NCI-H226 (cell line): ENCODE data around the gene PTPN4.
A peak's percentile ranks its signal among the peaks of the same experiment; 100 is the strongest.

ENCODE experiments used
- DNase-seq: peaks from one replicate; pipeline ENCODE4 v3.0.0-alpha.2; 2015

PTPN4 gene

DNA sequence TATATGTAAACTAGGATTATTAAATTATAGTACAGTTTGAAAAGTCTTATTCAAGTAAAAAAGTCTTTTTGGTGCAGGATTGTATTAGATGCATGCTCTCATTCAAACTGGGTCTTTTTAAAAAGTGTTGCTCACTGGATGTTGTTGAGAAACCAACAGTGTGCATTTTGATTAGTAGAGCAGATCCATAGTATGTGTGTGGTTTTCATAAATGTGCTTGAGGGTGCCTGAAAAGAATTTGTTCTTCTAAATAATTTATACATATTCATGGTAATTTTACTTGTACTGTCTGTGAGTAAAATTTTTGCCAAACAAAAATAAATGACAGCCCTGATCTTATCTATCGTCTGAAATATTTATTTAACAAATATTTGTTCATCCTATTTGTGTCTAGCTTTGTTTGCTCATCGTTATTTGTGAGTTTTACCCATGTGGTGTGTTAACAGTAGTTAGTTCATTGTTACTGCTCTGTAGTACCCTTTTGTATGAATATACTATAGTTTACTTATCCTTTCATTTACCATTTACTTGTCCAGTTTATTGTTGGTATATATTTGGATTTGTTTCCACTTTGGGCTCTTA is 50.4 kb downstream of the PTPN4 start:
- no peak for DNase-seq

DNA sequence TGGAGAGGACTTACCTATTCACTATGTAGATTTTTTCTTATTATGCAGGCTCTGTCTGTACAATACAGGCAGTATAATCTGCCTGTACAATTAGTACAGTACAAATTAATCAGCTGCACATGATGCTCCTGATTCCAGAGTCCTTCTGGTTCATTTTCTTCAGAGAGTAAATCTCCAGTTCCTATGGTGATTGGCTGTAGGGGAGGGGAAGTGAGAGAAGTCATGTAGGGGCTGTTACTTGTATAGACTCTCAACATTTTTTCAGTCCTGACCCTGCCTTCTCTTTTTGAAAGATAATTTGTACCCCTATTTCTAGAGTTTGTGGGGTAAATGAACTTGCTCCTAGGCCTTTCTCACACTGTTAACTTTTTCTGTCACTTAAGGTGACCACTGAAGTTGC is 54.5 kb downstream of the PTPN4 start:
- DNase-seq, result no peak

DNA sequence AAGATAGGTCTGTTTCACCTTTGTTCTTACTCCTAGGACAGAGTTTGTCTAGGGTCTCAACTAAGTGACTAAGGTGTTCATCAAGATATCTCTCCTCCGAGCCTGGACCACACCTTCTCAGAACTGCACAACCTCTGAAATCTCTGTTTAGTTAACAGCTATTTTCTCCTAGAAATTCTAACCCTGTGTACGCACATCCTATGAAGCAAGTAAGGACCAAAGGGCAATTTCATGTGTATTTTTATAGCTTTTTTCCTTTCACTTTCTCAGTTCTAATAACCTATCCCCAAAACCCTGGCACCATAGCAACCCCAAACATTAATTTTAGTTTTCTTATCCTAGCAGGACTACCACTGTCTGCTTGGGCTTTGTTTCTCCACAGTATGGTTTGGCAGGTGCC is 59.1 kb downstream of the PTPN4 start:
- DNase-seq, result no peak

DNA sequence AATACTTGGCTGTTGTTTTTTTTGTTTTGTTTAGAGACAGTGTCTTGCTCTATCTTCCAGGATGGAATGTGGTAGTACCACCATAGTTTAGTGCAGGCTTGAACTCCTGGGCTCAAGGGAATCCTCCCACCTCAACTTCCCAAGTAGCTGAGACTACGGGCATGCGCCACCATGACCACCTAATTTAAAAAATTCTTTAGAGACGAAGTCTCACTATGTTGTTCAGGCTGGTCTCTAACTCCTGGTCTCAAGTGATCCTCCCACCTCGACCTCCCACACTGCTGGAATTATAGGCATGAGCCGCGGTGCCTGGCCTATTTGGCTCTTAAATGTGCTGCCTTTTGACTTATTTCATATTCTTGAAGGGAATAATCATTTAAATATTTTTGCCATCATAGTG is 60.1 kb downstream of the PTPN4 start:
- peak; percentile 53 for DNase-seq

DNA sequence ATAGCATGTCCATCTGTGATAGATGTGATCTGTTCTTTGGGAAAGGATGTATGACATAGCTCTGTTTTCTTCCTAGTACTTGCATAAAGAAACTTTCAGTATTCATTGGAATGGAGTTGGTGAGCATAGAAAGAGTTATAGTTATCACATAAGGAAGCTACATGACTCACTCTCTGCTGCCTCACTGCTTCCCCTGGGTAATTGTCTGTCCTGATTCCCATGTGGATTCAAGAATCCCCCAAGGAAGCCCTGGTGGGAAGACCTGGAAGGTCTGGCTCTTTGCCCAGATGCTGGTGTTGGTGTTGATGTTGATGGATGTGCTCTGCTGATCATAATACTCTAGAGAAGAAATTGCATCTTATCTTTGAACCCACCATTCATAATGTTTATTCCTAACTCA is 60.6 kb downstream of the PTPN4 start:
- DNase-seq, result peak; percentile 99

DNA sequence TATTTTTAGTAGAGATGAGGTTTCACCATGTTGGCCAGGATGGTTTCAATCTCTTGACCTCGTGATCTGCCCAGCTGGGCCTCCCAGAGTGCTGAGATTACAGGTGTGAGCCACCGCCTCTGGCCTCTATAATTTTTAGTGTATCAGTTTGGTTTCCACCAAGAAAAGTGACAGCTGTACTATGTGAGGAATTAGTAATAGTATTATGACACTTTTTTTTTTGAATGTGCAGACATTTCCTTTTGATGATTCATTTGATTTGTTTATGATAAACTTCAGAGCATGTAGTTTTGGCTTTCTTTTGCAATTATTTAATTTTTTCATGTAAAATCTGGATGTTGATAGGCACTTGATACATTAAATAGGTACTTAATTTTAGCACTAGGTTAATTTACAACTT is 61.5 kb downstream of the PTPN4 start:
- DNase-seq, result no peak

DNA sequence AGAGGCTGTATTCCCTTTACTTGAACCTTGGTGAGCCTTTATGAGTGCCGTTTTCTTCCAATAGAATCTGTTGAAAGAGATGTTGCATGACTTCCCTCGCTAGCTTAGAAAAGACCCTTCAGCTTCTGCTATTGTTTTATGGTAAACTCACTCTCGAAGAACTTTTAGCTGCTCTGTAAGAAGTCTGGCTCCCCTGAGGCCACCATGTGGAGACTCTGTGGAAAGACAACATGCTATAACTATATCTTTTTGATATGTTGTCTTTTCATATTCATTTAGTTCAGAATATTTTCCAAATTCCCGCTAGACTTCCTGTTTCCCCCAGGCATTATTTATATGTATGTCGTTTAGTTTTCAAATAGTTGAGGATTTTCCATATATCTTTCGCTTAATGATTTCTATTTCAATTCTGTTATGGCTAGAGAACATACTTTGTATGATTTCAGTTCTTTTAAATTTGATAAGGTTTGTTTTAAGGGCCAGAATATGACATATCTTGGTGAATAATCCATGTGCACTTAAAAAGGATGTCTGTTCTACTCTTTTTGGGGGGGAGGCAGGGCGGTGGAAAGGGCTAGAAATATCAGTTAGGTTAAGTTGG is 64.1 kb downstream of the PTPN4 start:
- no peak for DNase-seq

DNA sequence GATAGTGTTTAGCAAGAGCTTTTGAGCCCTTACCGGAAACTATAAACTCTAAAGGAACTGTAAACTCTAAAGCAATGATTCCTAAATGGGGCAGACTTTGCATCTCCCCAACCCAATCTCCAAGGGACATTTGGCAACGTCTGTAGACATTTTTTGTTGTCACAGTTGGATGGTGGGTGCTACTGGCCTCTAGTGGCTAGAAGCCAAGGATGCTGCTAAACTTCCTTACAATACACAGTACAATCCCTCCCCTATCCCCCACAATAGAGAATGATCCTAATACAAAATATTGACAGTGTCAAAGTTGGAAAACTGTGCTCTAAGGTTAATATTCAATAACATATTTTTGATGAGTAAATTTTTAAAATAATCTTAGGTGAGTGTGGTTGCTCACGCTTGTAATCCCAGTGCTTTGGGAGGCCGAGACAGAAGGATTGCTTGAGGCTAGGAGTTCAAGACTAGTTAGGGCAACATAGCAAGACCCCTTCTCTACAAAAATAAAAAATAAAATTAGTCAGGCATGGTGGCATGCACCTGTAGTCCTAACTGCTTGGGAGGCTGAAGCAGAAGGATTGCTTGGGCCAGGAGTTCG is 66.7 kb downstream of the PTPN4 start:
- DNase-seq, result peak; percentile 16

DNA sequence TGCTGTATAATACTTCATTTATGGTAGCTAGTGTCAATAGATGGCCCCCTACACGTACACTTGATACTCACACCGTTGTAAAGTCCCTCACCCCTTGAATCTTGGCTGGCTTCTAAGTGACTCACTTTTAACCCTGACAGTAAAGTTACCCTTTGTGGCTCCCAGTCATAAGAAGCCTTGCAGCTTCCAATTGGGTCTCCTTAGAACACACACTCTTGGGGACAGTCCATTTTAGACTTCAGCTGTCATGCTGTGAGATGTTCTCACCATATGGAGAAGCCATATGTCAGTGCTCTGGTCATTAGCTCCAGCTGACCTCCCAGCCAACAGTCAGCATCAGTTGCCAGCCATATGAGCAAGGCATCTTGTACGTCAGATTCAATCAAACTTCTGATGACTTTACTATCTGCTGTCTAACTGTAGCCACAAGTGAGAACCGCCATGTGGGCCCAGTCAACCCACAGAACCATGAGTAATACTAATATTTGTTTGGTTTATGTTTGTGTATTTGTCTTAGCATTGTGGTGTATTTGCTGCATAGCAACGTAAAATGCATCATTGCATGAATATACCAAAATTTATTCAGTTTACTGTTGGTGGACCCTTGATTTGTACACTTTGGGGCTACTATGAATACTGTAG is 68.3 kb downstream of the PTPN4 start:
- DNase-seq, result no peak

DNA sequence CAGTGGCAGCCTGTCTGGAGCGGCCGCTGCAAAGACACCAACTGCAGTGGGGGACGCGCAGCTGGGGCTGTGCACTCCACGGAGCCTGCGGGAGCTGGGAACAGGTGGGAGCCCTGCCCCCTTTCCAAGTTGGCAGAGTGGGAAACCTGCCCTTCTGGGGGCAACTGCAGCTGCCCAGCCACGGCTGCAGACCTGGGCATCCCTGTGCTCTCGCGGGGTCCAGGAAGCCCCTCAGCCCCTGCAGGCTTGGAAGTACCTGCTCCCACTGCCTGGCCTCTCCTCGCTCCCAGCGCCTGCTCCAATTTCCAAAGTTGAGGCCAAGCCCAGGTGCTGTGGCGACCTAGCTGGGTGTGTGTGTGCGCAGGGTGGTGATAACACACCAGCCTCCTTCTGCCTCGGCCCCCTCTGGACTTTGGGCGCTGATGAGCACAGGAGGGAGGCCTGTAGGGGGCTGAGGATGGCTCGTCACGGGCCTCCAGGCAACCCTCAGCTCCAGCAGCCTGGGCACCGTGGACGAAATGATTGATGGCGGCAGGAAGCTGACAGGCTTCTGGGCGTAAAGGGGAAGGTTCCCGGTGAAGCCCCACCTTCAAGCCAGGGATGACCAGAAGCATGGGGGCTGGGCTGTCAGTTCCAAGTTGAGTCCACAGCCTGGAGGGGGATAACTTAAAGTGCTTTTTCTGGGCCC is 76.9 kb downstream of the PTPN4 start:
- no peak for DNase-seq

DNA sequence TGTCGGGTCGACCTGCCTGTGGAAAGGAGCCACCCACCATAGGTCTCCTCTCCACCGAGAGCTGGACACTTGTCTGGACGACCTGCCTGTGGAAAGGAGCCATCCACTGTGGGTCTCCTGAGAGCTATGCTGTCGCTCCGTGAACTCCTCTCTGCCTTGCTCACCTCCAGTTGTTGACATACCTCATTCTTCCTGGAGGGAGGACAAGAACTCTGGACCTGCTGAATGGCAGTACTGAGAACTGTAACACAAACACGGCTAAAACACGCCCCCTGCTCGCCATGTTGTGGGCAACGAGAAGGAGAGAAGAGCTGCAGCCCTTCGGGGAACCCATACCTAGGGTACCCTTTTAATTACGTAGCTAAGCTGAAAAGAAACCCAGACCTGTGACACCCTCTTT is 77.6 kb downstream of the PTPN4 start:
- no peak for DNase-seq

DNA sequence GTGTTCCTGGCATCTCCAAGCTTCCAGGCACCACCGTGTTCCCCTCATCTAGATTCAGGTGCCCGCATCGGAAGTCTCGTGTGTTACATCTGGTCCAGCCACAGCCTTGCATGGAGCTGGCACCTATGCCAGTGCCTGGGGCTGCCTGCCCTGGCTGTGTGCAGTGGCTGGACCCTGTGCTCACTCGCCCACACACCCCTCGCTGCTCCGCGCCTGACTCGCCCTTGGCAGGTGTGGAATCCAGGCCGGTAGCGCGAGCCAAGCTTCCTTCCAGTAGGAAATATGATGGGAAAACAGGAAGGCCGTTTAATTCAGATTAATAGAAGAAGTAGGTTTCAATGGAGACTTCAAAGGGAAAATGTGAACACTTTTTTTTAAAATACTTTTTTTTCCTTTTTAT is 78.0 kb downstream of the PTPN4 start:
- DNase-seq, result no peak

DNA sequence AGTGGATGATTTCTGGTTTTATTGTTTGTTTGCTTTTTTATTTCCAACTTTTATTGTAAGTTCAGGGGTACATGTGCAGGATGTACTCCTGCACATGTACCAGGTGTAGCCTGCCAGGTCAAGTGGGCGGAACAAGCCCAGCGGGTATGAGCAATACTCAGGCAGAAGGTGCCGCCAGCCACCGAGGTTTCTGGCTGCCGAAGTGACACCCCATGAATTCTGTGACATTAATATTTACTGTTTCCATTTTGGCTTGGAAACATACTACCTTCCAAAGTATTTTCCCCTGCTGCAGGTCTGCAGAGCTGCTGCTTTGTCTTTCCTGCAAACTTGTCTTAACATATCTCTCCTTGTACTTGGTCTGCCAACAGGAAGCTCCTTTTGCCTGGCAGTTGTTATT is 78.5 kb downstream of the PTPN4 start:
- no peak for DNase-seq

DNA sequence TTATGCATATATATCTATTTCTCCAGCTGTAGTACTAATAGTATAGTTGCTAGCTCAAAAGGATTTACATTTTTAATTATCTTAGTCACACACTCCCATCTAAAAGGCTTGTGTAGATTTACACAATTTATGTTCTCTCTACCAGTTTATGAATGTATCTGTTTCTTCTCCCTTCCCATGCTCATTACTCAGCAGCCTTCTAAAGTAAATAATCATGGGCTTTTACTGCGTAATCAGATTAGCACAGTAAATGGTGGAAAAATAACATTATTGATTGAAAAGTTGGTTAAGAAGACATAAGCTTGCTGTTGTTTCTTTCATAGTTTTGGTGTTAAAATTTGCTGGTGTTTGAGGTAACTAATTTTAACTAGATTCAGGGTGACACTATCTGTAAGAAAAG is 81.8 kb downstream of the PTPN4 start:
- no peak for DNase-seq

DNA sequence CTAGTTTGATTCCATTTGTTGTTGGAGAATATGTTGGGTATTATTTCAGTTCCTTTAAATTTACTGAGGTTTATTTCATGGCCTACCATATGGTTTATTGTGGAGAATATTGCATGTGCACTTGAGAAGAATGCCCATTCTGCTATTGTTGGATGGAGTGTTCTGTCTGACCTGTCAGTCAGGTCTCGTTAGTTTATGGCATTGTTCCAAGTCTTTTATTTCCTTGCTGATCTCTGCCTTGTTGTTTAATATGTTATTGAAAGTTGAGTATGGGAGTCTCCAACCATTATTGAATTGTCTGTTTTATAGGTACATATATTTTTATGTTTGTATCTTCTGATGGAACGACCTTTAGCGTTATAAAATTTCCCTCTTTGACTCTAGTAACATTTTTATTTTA is 86.3 kb downstream of the PTPN4 start:
- no peak for DNase-seq

DNA sequence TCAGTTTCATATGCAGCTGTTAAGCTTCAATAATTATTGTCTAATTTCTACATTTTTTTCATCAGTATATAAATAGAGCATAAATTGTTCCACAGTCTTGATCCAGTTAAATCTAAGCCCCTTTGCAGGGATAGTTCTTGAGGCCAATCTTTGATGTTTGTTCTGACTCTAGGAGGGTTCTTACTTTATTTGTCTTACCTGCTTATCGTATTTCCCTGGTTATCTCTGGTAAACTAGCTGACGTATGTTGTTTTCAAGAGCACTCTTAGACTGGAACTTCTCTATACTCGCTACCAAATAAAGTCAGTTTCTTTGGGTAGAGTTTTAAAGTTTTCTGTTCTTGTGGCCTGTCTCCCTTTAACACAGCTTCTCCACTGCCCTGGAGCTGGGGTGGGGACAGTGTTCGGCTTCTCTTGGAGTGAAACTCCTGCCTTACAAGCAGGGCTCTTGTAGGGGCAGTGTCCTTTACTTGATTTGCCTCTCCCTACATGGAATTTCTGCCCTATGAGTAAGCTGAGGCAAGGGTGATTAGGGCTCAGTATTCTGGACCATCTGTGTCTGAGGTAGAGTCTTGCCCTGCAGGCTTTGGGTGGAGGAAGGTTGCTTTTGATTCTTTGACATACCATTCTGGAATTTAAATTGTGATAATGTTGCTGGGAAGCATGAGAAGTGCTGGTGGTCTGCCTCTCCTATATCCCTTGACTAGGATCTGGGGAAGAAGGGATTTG is 90.3 kb downstream of the PTPN4 start:
- peak; percentile 56 for DNase-seq

DNA sequence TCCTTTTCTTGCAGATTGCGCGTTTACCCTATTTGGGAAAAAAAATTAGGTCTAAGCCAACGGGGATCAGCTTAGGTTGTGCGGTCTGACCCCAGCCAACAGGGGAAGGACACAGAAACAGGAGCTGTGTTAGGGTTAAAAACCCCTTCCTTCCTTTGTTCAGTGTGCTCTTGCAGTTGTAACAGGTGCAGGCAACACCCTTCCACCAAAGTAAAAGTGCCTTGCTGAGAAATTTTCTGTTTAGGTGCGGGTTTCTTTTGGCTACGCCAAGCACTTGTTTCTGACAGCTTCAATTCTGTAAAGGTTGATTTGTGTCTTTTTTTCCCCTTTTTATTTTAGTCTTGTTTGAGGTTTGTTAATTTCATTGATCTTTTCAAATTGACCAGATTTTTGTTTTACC is 92.5 kb downstream of the PTPN4 start:
- DNase-seq, result no peak

DNA sequence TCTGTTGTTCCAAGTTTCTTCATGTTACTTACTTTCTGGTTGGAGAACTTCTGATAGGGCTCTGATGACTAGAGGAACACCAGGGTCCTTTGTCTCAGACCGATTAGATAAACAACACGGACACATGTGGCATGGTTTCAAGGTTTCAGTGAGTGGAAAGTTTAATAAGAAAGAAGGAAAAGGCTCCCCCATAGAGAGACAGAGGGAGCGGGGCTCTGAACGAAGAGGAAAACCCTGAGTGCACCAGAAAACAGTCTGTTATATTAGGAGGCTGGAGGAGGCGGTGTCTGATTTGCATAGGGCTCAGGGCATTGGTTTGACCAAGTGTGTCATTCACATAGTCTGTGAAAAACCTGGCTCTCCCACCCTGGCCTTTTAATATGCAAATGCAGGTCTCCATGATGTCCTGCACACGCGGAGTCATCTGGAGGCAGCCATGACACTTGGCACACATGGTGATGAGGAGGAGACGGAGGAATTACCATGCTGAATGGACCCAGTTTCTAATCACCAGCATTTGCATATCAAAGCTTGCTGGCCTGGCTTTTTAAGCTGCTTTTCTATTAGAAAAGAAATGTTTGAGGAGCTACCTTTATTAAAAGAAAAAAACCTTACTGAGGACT is 94.2 kb downstream of the PTPN4 start:
- DNase-seq, result no peak

DNA sequence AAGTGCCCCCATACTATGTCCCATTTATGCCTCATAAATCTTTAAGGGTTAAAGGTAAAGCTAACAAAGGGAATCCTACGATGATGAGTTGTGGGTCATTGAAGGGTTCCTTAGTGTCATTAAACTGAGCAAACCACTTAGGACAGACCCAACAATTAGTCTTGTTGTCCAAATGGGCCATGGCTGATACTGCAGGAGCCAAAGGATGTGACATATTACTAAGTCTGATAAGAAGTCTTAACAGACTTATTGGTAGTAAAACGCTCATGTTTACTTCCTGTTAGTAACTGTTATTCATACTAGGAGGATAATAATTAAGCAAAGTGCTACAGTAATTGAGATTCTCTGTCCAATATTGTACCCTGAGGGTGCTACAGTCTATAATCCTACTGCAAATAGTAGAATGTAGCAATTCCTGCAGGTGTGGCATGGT is 96.8 kb downstream of the PTPN4 start:
- no peak for DNase-seq

DNA sequence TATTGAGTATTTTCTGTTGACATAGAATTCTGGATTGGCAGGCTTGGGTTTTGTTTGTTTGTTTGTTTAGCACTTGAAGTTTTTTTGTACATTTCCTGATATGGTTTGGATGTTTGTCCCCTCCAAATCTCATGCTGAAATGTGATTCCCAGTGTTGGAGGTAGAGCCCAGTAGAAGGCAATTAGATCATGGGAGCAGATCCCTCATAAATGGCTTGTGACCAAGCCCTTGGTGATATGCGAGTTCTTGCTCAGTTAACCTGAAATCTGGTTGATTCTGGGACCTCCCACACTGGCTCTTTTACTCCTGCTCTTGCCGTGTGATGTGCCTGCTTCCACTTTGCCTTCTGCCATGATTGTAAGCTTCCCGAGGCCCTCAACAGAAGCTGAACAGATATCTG is 98.0 kb downstream of the PTPN4 start:
- no peak for DNase-seq

DNA sequence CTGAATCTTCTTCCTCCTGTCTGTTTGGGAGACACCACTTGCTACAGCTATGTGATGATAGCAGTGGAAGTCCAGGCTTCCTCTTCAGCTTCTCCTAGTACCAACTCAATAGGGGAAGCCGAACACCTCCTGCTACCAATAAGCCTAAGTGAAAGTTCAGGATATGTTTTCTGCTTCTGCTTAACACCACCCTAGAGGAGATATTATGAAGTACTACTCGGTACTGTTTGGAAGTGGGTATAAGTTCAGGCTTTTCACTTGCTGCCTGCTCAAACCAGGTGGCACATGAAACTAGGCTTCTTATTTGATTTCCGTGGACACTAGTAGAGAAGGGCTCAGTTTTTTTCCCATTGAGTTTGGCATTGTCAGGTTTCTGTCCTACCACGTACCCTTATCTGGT is 99.8 kb downstream of the PTPN4 start:
- DNase-seq, result no peak

DNA sequence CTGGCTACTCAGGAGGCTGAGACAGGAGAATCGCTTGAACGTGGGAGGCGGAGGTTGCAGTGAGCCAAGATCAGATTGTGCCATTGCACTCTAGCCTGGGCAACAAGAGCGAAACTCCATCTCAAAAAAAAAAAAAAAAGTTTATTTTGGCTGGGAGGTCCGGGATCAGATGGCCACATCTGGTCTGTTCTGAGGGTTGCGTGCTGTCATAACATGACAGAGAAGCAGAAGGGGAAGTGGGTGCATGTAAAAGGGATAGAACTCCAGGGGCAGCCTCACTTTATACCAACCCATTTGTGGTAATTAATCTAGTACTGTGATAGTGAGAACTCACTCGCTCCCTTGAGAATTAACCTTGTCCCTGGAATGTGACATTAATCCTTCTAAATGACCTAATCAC is 101.2 kb downstream of the PTPN4 start:
- DNase-seq, result no peak
